ENCODE results near the gene ZBTB21.

Gene ZBTB21

DNA sequence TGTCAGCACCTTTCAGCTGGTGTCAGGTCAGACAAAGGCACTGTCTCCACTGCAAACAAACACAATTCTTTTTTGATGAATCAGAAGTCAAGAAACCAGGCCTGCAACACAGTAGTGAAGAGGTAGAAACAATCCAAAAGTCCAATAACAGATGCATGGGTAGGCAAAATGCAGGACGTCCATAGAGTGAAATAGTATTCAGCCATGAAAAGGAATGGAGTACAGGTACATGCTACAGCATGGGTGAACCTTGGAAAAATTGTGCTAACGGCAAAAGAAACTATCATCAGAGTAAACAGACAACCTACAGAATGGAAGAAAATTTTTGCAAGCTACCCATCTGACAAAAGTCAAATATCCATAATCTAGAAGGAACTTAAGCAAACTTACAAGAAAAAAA lies 26.2 kb upstream of the ZBTB21 start:
- no peak for DNase-seq (ENCODE audit: insufficient read length, low spot score)
- TF ChIP-seq, protein P1, sequence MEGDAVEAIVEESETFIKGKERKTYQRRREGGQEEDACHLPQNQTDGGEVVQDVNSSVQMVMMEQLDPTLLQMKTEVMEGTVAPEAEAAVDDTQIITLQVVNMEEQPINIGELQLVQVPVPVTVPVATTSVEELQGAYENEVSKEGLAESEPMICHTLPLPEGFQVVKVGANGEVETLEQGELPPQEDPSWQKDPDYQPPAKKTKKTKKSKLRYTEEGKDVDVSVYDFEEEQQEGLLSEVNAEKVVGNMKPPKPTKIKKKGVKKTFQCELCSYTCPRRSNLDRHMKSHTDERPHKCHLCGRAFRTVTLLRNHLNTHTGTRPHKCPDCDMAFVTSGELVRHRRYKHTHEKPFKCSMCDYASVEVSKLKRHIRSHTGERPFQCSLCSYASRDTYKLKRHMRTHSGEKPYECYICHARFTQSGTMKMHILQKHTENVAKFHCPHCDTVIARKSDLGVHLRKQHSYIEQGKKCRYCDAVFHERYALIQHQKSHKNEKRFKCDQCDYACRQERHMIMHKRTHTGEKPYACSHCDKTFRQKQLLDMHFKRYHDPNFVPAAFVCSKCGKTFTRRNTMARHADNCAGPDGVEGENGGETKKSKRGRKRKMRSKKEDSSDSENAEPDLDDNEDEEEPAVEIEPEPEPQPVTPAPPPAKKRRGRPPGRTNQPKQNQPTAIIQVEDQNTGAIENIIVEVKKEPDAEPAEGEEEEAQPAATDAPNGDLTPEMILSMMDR (IDR thresholded peaks at IDR 0.05; ENCODE audit: insufficient read depth, missing control alignments), result no peak
- no peak for FAIRE-seq

DNA sequence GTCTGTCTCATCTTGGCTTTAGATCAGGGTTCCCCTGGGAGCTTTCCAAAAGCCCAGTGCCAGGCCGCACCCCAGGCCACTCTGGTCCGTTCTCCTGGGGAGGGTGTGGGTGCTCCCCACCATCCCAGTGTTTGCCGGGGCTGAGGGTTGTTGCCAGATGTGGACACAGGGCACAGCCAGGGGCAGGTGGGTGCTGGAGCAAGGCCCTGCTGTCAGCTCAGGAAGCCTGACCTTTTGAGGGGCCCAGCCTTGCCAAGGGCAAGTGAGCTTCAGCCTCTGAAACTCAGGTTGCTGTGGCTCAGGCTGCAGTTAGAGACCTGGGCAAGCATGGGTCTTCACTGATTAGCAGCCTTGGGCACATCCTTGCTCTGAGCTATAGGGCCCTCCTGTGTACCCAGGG lies 22.8 kb upstream of the ZBTB21 start:
- FAIRE-seq, result no peak
- DNase-seq (ENCODE audit: insufficient read length, low spot score), result no peak
- TF ChIP-seq, protein P1 (IDR thresholded peaks at IDR 0.05; ENCODE audit: insufficient read depth, missing control alignments), result no peak

DNA sequence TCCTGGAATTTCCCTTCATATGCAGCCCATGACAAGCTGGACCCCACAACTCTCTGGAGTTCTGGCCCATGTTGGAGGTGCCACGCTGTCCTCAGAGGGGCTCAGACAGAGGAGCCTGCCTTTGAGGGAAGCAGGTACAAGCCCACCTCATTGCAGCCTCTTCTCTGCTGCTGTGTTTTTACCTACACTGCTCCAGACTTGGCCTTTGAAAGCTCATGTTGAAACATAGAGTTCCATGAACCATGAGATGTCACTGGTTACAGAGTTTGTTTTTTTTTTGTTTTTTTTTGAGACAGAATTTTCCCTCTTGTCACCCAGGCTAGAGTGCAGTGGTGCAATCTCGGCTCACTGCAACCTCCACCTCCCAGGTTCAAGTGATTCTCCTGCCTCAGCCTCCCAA lies 22.1 kb upstream of the ZBTB21 start:
- DNase-seq (ENCODE audit: insufficient read length, low spot score), result no peak
- no peak for FAIRE-seq
- TF ChIP-seq, protein P1 (IDR thresholded peaks at IDR 0.05; ENCODE audit: insufficient read depth, missing control alignments), result no peak

DNA sequence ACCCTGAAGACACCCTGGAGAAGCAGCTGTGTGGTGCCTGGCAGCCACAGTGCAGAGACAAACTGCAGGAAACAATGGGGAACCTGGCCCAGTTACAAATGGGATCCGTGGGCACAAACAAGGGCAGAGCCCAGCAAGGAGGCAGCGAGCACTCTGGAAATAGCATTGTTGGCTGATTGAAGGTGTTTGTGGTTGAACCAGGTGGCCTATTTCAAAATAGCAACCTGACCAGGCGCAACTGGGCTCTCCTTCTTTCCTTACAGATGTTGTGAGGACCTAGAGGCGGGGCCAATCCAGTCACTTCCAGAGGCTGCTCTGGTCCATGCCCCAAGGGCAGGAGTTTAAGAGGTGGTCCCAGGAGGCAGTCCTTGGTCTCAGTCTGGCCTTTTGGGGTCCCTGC lies 21.7 kb upstream of the ZBTB21 start:
- FAIRE-seq, result no peak

DNA sequence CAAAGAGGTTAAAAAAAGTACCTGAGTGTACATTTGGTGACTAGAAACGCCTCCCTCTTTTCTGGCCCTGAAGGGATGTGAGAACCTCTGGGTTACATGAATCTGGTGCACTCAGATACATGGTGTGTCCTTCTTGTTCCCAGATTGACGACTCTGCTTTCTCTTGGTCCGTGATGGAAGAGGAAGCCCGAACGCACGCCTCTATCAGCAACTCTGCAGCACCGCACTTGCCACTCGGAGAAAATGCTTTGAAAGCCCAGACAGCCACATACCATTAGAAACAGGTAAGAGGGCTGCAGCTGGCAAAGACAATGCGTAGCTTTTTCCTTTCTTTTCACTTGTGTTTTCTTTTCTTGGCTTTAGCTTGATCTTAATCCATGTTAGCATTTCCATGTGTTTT lies 21.1 kb upstream of the ZBTB21 start:
- FAIRE-seq, result no peak
- TF ChIP-seq, protein P1 (IDR thresholded peaks at IDR 0.05; ENCODE audit: insufficient read depth, missing control alignments), result no peak
- no peak for DNase-seq (ENCODE audit: insufficient read length, low spot score)

More for the DNA sequence above, 21.7 kb upstream of the ZBTB21 start:
- TF ChIP-seq, protein P1 (IDR thresholded peaks at IDR 0.05; ENCODE audit: insufficient read depth, missing control alignments), result no peak
- DNase-seq (ENCODE audit: insufficient read length, low spot score), result no peak

DNA sequence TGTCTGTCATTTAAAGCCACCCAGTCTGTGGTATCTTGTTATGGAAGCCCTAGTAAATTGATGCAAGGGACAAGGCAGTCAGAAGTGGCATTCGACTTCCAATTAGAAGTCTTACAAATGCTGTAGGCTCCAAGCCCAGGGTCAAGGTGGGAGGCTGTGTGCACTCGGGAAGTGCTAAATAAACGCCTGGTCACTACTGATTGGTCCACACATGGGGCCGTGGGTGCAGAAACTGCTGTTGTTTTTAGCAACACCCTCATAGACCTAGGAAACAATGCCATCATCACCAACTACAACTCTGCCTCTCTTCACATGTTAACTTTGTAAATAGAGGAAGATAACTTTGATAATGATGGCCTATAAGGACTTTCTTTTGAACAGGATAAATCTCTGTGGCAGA lies 20.2 kb upstream of the ZBTB21 start:
- TF ChIP-seq, protein P1 (IDR thresholded peaks at IDR 0.05; ENCODE audit: insufficient read depth, missing control alignments), result no peak
- no peak for FAIRE-seq
- DNase-seq (ENCODE audit: insufficient read length, low spot score), result no peak

DNA sequence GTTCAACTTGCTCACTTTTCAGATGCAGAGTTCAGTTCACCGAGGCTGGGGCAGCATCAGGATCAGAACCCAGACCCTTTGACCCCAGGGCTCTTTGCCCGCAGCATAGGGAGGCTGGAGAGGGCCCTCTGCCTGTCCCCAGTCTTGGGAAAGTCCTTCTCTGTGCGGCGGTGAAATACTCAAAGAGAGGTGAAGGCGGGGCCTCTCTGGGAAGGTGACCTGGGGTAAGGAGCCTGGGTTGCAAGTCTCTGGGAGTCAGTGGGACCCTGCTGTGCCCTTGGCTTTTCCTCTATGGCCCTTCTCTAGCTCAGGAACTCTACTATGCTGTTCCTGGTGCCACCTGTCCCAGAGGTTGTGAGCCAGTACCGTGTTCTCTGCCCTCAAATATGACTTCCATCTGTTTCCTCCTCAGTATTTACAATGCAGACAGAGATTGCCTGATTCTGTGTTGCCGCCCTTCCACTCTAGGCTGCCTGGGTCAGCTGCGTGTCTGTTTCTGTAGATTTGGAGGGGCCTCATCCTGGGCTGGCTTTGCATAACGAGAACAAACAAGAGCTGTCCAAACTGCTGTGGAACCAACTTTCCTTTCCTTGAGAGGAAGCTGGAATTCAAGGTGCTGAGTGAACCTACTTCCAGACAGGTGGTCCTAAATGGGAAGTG lies 18.7 kb upstream of the ZBTB21 start:
- TF ChIP-seq, protein P1 (IDR thresholded peaks at IDR 0.05; ENCODE audit: insufficient read depth, missing control alignments), result no peak
- DNase-seq (ENCODE audit: insufficient read length, low spot score) (no peak), FAIRE-seq (no peak)

Measured in D721Med (cell line).